ENCODE results near the gene CHURC1. TPM values are rescaled to one million over a fixed set of nuclear protein-coding genes. Genes with fewer than 3 reads are reported as not detected.

Gene CHURC1
- total and polyA plus RNA-seq, 2 of the 8 experiments (the other 6 are each of a cell fraction or from before 2014, with no cell fraction given) = 50.2 to 59.3 TPM

GRCh38 chr14:64880221-64881121 lies 33.8 kb upstream of the CHURC1 start (continued):
- no peak for TF ChIP-seq NANOG (IDR thresholded peaks at IDR 0.05; ENCODE audit: insufficient read depth, low read depth, low read length, poor library complexity, severe bottlenecking)
- no peak for TF ChIP-seq CBX5 (IDR thresholded peaks at IDR 0.05; ENCODE audit: low read depth, low read length)
- no peak for TF ChIP-seq HDAC6 (IDR thresholded peaks at IDR 0.05; ENCODE audit: low read depth, low read length)
- no peak for TF ChIP-seq NRF1 (IDR thresholded peaks at IDR 0.05; ENCODE audit: low read depth, low read length)
- no peak for TF ChIP-seq ATF2 (IDR thresholded peaks at IDR 0.05; ENCODE audit: low read length)
- no peak for TF ChIP-seq SIRT6 (IDR thresholded peaks at IDR 0.05; ENCODE audit: low read length)
- TF ChIP-seq ASH2L (IDR thresholded peaks at IDR 0.05; ENCODE audit: low read length) = peak; percentile 76
- no peak for TF ChIP-seq CBX8 (IDR thresholded peaks at IDR 0.05; ENCODE audit: borderline replicate concordance, low read depth, low read length)
- no peak for TF ChIP-seq ATF3 (IDR thresholded peaks at IDR 0.05; ENCODE audit: insufficient read depth, low read depth, low read length)
- TF ChIP-seq CREB1 (IDR thresholded peaks at IDR 0.05) = no peak
- TF ChIP-seq HDAC2 (IDR thresholded peaks at IDR 0.05; ENCODE audit: borderline replicate concordance in 1 of 2, low read depth in 2 of 2, low read length in 2 of 2) = no peak
- peak; percentile 63; the same call in 1 of the 2 replicates for TF ChIP-seq TBP (IDR thresholded peaks at IDR 0.05; ENCODE audit: low read depth, low read length)
- TF ChIP-seq KDM4A (IDR thresholded peaks at IDR 0.05; ENCODE audit: low read depth, low read length, severe bottlenecking) = peak; percentile 55
- peak; percentile 33; the same call in 1 of the 2 replicates for TF ChIP-seq TAF1 (IDR thresholded peaks at IDR 0.05; ENCODE audit: low read depth, low read length)
- TF ChIP-seq GTF2F1 (IDR thresholded peaks at IDR 0.05; ENCODE audit: borderline replicate concordance, low read depth, low read length) = no peak
- no peak for TF ChIP-seq YY1 (IDR thresholded peaks at IDR 0.05; ENCODE audit: low read depth, low read length)
- no peak for TF ChIP-seq POU5F1 (IDR thresholded peaks at IDR 0.05; ENCODE audit: low read depth, low read length)
- 0 out of 2 replicates have a peak, but pooled peaks have one; percentile 24 for TF ChIP-seq SUZ12 (IDR thresholded peaks at IDR 0.05; ENCODE audit: low read length)
- no peak for TF ChIP-seq JUN (IDR thresholded peaks at IDR 0.05; ENCODE audit: low read depth, low read length)
- TF ChIP-seq KDM5A (IDR thresholded peaks at IDR 0.05; ENCODE audit: low read length) = no peak
- 0 out of 2 replicates have a peak, but pooled peaks have one; percentile 15 for TF ChIP-seq MAX (IDR thresholded peaks at IDR 0.05)
